ENCODE results near the gene PI4KA. TPM values are rescaled to one million over a fixed set of nuclear protein-coding genes. Genes with fewer than 3 reads are reported as not detected.

PI4KA gene
- total RNA-seq, 4 donors from 2014 or later = 85.0 to 127 (median 101) TPM

- H3K9me3 ChIP-seq = no peaks in the 10 kb centered on the region
- intact Hi-C loops (cut with DNase I) = no loop called here
- 94 to 96% methylated on average over 9 of the region's 9 CpGs for WGBS, 2 donors
- H3K27me3 ChIP-seq = no peaks in the 10 kb centered on the region
- H3K27ac ChIP-seq = no peak overlapping the region
- no peak for DNase-seq
- no peak for TF ChIP-seq CTCF (IDR thresholded peaks at IDR 0.05)
- no peak for TF ChIP-seq POLR2A (IDR thresholded peaks at IDR 0.05)
- no peaks in the 10 kb centered on the region for H3K4me1 ChIP-seq
- peaks cover 26 to 58% of the 10 kb centered on the region in 2 donors for H3K36me3 ChIP-seq
- no peak overlapping the region for H3K4me3 ChIP-seq (replicated peaks in 1 of 3)
Observed at GRCh38 chr22:20815477-20816050, 43.0 kb downstream of the PI4KA start.

- WGBS, 2 donors = 92 to 96% methylated on average over 5 of the region's 5 CpGs
- no peak for DNase-seq
- TF ChIP-seq POLR2A (IDR thresholded peaks at IDR 0.05) = no peak
- no peak for TF ChIP-seq CTCF (IDR thresholded peaks at IDR 0.05)
- H3K4me3 ChIP-seq (replicated peaks in 1 of 3) = no peak overlapping the region
- H3K27me3 ChIP-seq = no peaks in the 10 kb centered on the region
- intact Hi-C loops (cut with DNase I) = no loop called here
- H3K36me3 ChIP-seq = peaks cover 23 to 61% of the 10 kb centered on the region in 2 donors
- no peaks in the 10 kb centered on the region for H3K9me3 ChIP-seq
- H3K4me1 ChIP-seq = no peaks in the 10 kb centered on the region
- no peak overlapping the region for H3K27ac ChIP-seq
Observed at GRCh38 chr22:20814221-20814808, 44.3 kb downstream of the PI4KA start.

DNA sequence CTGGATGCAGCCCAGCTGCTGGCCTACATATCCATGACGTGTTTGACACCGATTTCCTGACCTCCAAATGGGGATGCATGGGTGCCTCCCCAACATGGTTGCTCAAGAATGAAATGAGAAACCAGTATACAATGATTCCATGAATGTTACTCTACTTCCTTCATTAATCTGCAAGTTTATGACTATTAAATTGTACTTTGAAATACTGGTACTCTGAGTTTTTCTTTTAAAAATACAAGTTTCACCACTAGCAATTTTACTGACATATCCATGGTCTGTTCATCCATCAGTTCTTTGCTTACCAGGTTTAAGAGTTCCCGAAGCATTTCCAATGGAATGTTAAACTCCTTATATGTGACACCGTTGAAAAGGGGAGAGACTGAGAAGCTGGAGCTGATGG, 45.6 kb downstream of the PI4KA start:
- no peak for TF ChIP-seq CTCF (IDR thresholded peaks at IDR 0.05)
- no peak for TF ChIP-seq POLR2A (IDR thresholded peaks at IDR 0.05)
- Histone ChIP-seq H3K9me3 (no peaks in the 10 kb centered on the region), H3K27ac (no peak overlapping the region), H3K36me3 (peaks cover 17 to 49% of the 10 kb centered on the region in 2 donors), H3K27me3 (no peaks in the 10 kb centered on the region), H3K4me1 (no peaks in the 10 kb centered on the region), H3K4me3 (replicated peaks in 1 of 3) (no peak overlapping the region)
- no peak for DNase-seq
- 92 to 96% methylated on average over 4 of the region's 4 CpGs for WGBS, 2 donors
- intact Hi-C loops (cut with DNase I) = no loop called here

DNA sequence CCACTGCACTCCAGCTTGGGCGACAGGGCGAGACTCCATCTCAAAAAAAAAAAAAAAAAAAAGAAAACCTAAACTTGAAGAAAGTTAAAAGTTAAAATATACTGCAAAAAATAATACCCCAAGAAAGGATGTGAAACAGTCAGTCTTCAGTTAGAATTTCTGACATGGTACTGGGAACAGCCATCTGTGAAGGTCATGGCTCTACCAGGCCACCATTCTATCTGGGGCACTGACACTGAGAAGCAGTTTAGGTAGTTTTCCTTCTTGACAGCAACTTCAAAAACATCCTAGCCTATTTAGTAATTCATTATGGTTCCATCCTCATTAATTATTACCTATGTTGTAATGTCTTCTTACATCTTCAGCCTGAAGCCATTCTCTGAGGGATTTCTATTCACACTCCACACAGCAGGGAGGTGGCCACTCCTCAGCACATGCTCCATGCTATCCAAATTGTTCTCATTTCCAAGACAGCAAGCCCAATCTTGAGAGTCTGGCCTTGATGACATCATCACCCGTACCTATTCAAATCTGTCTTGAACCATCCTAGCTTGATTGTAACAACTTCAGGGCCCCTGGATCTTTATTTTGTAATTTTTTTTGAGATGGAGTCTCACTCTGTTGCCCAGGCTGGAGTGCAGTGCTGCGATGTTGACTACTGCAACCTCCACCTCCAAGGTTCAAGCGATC, 46.5 kb downstream of the PI4KA start:
- Histone ChIP-seq H3K27me3 (no peaks in the 10 kb centered on the region), H3K36me3 (peaks cover 19 to 49% of the 10 kb centered on the region in 2 donors), H3K4me3 (replicated peaks in 1 of 3) (no peak overlapping the region), H3K9me3 (no peaks in the 10 kb centered on the region), H3K4me1 (no peaks in the 10 kb centered on the region), H3K27ac (no peak overlapping the region)
- TF ChIP-seq CTCF (IDR thresholded peaks at IDR 0.05) (no peak), POLR2A (IDR thresholded peaks at IDR 0.05) (no peak)
- intact Hi-C loops (cut with DNase I) = no loop called here
- DNase-seq = no peak
- 97 to 98% methylated on average over 5 of the region's 5 CpGs for WGBS, 2 donors

- WGBS, 2 donors = 100% methylated on average over 1 of the region's 1 CpG
- no peak overlapping the region for H3K27ac ChIP-seq
- no peak for DNase-seq
- no peaks in the 10 kb centered on the region for H3K4me1 ChIP-seq
- peaks cover 28 to 49% of the 10 kb centered on the region in 2 donors for H3K36me3 ChIP-seq
- intact Hi-C loops (cut with DNase I) = no loop called here
- TF ChIP-seq CTCF (IDR thresholded peaks at IDR 0.05) = no peak
- no peak for TF ChIP-seq POLR2A (IDR thresholded peaks at IDR 0.05)
- H3K27me3 ChIP-seq = no peaks in the 10 kb centered on the region
- no peak overlapping the region for H3K4me3 ChIP-seq (replicated peaks in 1 of 3)
- H3K9me3 ChIP-seq = no peaks in the 10 kb centered on the region
Observed at GRCh38 chr22:20811171-20811570, 47.4 kb downstream of the PI4KA start.
